GM19397 (cell line): ENCODE data around the gene WFDC1.

Experiments
- ATAC-seq: cut with Tn5 transposase; IDR thresholded peaks from one replicate; pipeline ENCODE4 v1.9.1; 2021; ENCODE audit warnings: mild to moderate bottlenecking, moderate library complexity; ENCODE audit not compliant: unreplicated experiment

Gene WFDC1

GRCh38 chr16:84299734-84300440 lies 5.2 kb downstream of the WFDC1 start:
- ATAC-seq: no peak

- no peak for ATAC-seq
Measured at GRCh38 chr16:84302111-84302954, 7.7 kb downstream of the WFDC1 start.

GRCh38 chr16:84303023-84303422 lies 8.3 kb downstream of the WFDC1 start:
- ATAC-seq: no peak

- no peak for ATAC-seq
Measured at GRCh38 chr16:84303516-84303915, 8.8 kb downstream of the WFDC1 start.

GRCh38 chr16:84306564-84306963 lies 11.9 kb downstream of the WFDC1 start:
- ATAC-seq: no peak

- no peak for ATAC-seq
Measured at GRCh38 chr16:84307209-84307954, 12.7 kb downstream of the WFDC1 start.

GRCh38 chr16:84308120-84308519 lies 13.4 kb downstream of the WFDC1 start:
- no peak for ATAC-seq

GRCh38 chr16:84310642-84311041 lies 16.0 kb downstream of the WFDC1 start:
- ATAC-seq: no peak

- no peak for ATAC-seq
Measured at GRCh38 chr16:84312783-84313382, 18.2 kb downstream of the WFDC1 start.

GRCh38 chr16:84313921-84314320 lies 19.2 kb downstream of the WFDC1 start:
- ATAC-seq: no peak

- ATAC-seq: no peak
Measured at GRCh38 chr16:84314373-84314772, 19.7 kb downstream of the WFDC1 start.

GRCh38 chr16:84314814-84315213 lies 20.1 kb downstream of the WFDC1 start:
- no peak for ATAC-seq

GRCh38 chr16:84315422-84315821 lies 20.7 kb downstream of the WFDC1 start:
- no peak for ATAC-seq

- ATAC-seq: no peak
Measured at GRCh38 chr16:84318091-84318975, 23.7 kb downstream of the WFDC1 start.

GRCh38 chr16:84319146-84319760 lies 24.6 kb downstream of the WFDC1 start:
- ATAC-seq: no peak

- ATAC-seq: no peak
Measured at GRCh38 chr16:84320511-84320910, 25.8 kb downstream of the WFDC1 start.

- ATAC-seq: no peak
Measured at GRCh38 chr16:84321932-84322331, 27.3 kb downstream of the WFDC1 start.

- no peak for ATAC-seq
Measured at GRCh38 chr16:84322749-84323148, 28.1 kb downstream of the WFDC1 start.

GRCh38 chr16:84323606-84324005 lies 28.9 kb downstream of the WFDC1 start:
- ATAC-seq: no peak
